H9 (cell line): Measurements from ENCODE around the gene SEC23A. TPM values are rescaled to one million over a fixed set of nuclear protein-coding genes. Genes with fewer than 3 reads are reported as not detected.

Experiments used
- DNase-seq: peaks from one replicate; pipeline ENCODE4 v3.0.0-alpha.2; 2017
- H2AFZ ChIP-seq: one replicate; pipeline ENCODE4 v1.6.1; 2013; ENCODE audit warnings: mild to moderate bottlenecking, low read length, control low read depth, moderate library complexity
- H2AK5ac ChIP-seq: 2 replicates; pipeline ENCODE4 v1.6.1; 2013; ENCODE audit warnings: low read length, control low read depth, mixed read lengths; ENCODE audit not compliant: insufficient read length
- H2BK120ac ChIP-seq: one replicate; pipeline ENCODE4 v1.6.1; 2013; ENCODE audit warnings: low read depth, mild to moderate bottlenecking, low read length, control low read depth, inconsistent platforms; ENCODE audit not compliant: poor library complexity, severe bottlenecking
- H2BK12ac ChIP-seq: 2 replicates; pipeline ENCODE4 v1.6.1; 2013; ENCODE audit warnings: low read length, control low read depth, mixed read lengths, low read depth; ENCODE audit not compliant: insufficient read length
- H2BK15ac ChIP-seq: 2 replicates; pipeline ENCODE4 v1.6.1; 2013; ENCODE audit warnings: low read depth, low read length, control low read depth
- H2BK20ac ChIP-seq: one replicate; pipeline ENCODE4 v1.6.1; 2013; ENCODE audit warnings: low read depth, mild to moderate bottlenecking, low read length, control low read depth, inconsistent platforms; ENCODE audit not compliant: poor library complexity, severe bottlenecking
- H2BK5ac ChIP-seq: 2 replicates; pipeline ENCODE4 v1.6.1; 2013; ENCODE audit warnings: low read length, control low read depth, mixed read lengths; ENCODE audit not compliant: insufficient read length
- H3K14ac ChIP-seq: 2 replicates; pipeline ENCODE4 v1.6.1; 2013; ENCODE audit warnings: low read length, control low read depth; ENCODE audit not compliant: insufficient read depth
- H3K18ac ChIP-seq: 2 replicates; pipeline ENCODE4 v1.6.1; 2013; ENCODE audit warnings: low read depth, mild to moderate bottlenecking, mixed read lengths, low read length, control low read depth; ENCODE audit not compliant: insufficient read length
- H3K23ac ChIP-seq: 2 replicates; pipeline ENCODE4 v1.6.1; 2013; ENCODE audit warnings: low read length, control low read depth, mixed read lengths, low read depth; ENCODE audit not compliant: insufficient read length
- H3K23me2 ChIP-seq: 2 replicates; pipeline ENCODE4 v1.6.1; 2013; ENCODE audit warnings: low read depth, mild to moderate bottlenecking, mixed read lengths, low read length, control low read depth; ENCODE audit not compliant: insufficient read length, poor library complexity, severe bottlenecking
- H3K27ac ChIP-seq: 2 replicates; pipeline ENCODE4 v1.5.1; 2013; ENCODE audit warnings: low read length, control low read depth, mixed read lengths, low read depth; ENCODE audit not compliant: insufficient read length
- H3K27me3 ChIP-seq: 2 replicates; pipeline ENCODE4 v1.6.1; 2013; ENCODE audit warnings: low read length, control low read depth, inconsistent platforms; ENCODE audit not compliant: insufficient read depth
- H3K4ac ChIP-seq: 2 replicates; pipeline ENCODE4 v1.6.1; 2013; ENCODE audit warnings: low read depth, mild to moderate bottlenecking, control low read depth, inconsistent platforms, low read length, moderate library complexity
- H3K4me1 ChIP-seq: 2 replicates; pipeline ENCODE4 v1.6.1; 2013; ENCODE audit warnings: low read length, control low read depth, inconsistent platforms; ENCODE audit not compliant: insufficient read depth
- H3K4me2 ChIP-seq: 2 replicates; pipeline ENCODE4 v1.6.1; 2013; ENCODE audit warnings: low read length, control low read depth, mixed read lengths; ENCODE audit not compliant: insufficient read length, insufficient read depth
- H3K56ac ChIP-seq: 2 replicates; pipeline ENCODE4 v1.6.1; 2013; ENCODE audit warnings: low read depth, mild to moderate bottlenecking, mixed read lengths, low read length, control low read depth; ENCODE audit not compliant: insufficient read length
- H3K79me1 ChIP-seq: 2 replicates; pipeline ENCODE4 v1.6.1; 2013; ENCODE audit warnings: low read depth, mild to moderate bottlenecking, moderate library complexity, low read length, control low read depth, inconsistent platforms; ENCODE audit not compliant: insufficient read depth, poor library complexity, severe bottlenecking
- H3K79me2 ChIP-seq: 2 replicates; pipeline ENCODE4 v1.6.1; 2013; ENCODE audit warnings: low read length, control low read depth, inconsistent platforms; ENCODE audit not compliant: insufficient read depth
- H3K9ac ChIP-seq: 2 replicates; pipeline ENCODE4 v1.6.1; 2013; ENCODE audit warnings: low read length, control low read depth, mixed read lengths; ENCODE audit not compliant: insufficient read length; ENCODE audit errors: extremely low read depth
- H3K9me3 ChIP-seq: one replicate; pipeline ENCODE4 v1.6.1; 2013; ENCODE audit warnings: low read depth, low read length, inconsistent platforms; ENCODE audit not compliant: control insufficient read depth
- H3T11ph ChIP-seq: one replicate; pipeline ENCODE4 v1.6.1; 2013; ENCODE audit warnings: mild to moderate bottlenecking, low read length, control low read depth, inconsistent platforms
- H4K20me1 ChIP-seq: one replicate; pipeline ENCODE4 v1.6.1; 2013; ENCODE audit not compliant: control insufficient read depth, insufficient read length, insufficient read depth
- H4K5ac ChIP-seq: 2 replicates; pipeline ENCODE4 v1.6.1; 2013; ENCODE audit warnings: low read depth, mild to moderate bottlenecking, mixed read lengths, low read length, control low read depth; ENCODE audit not compliant: insufficient read length
- H4K8ac ChIP-seq: replicated peaks from 2 replicates; pipeline ENCODE4 v1.6.1; 2013; ENCODE audit warnings: low read length, control low read depth, mixed read lengths, low read depth; ENCODE audit not compliant: insufficient read length
- H4K91ac ChIP-seq: 2 replicates; pipeline ENCODE4 v1.6.1; 2013; ENCODE audit warnings: low read depth, mild to moderate bottlenecking, moderate library complexity, mixed read lengths, low read length, control low read depth; ENCODE audit not compliant: insufficient read length
- H3K27ac Mint-ChIP-seq, 3 experiments: 2 replicates in 2 of 3; 3 replicates in 1 of 3; pipeline ENCODE4 v1.8.0; 2020 to 2021; ENCODE audit warnings: mixed read lengths in 3 of 3, mild to moderate bottlenecking in 1 of 3, moderate library complexity in 1 of 3
- H3K27me3 Mint-ChIP-seq: 2 replicates; pipeline ENCODE4 v1.8.0; 2021; ENCODE audit warnings: low read depth, mild to moderate bottlenecking, moderate library complexity, mixed read lengths
- H3K36me3 Mint-ChIP-seq, 3 experiments: 2 replicates in 2 of 3; 3 replicates in 1 of 3; pipeline ENCODE4 v1.8.0; 2020 to 2021; ENCODE audit warnings: low read depth in 3 of 3, mixed read lengths in 3 of 3; ENCODE audit not compliant: insufficient read depth in 1 of 3
- H3K4me1 Mint-ChIP-seq, 2 experiments: 2 replicates each; pipeline ENCODE4 v1.8.0; 2020; ENCODE audit warnings: mixed read lengths in 2 of 2
- H3K4me3 Mint-ChIP-seq, 2 experiments: 2 replicates in 1 of 2; 3 replicates in 1 of 2; pipeline ENCODE4 v1.8.0; 2020 to 2021; ENCODE audit warnings: mild to moderate bottlenecking in 2 of 2, mixed read lengths in 2 of 2, moderate library complexity in 1 of 2
- H3K9me3 Mint-ChIP-seq, 2 experiments: 2 replicates in 1 of 2; 3 replicates in 1 of 2; pipeline ENCODE4 v1.8.0; 2020; ENCODE audit warnings: mild to moderate bottlenecking in 2 of 2, mixed read lengths in 2 of 2, moderate library complexity in 1 of 2
- total RNA-seq: library from RNA; stranded (reverse); gene quantifications from 2 replicates; pipeline ENCODE4 v1.2.1, GENCODE V29; 2021
- TF ChIP-seq, protein P1 (sequence below): fragments of 200-600 bp; sonication (generic); conservative IDR thresholded peaks from 3 replicates; pipeline ENCODE4 v1.8.0; 2021; ENCODE audit warnings: antibody characterized with exemption, mild to moderate bottlenecking

Gene SEC23A
- total RNA-seq, 1 experiment from 2014 or later = 55.3 TPM

DNA sequence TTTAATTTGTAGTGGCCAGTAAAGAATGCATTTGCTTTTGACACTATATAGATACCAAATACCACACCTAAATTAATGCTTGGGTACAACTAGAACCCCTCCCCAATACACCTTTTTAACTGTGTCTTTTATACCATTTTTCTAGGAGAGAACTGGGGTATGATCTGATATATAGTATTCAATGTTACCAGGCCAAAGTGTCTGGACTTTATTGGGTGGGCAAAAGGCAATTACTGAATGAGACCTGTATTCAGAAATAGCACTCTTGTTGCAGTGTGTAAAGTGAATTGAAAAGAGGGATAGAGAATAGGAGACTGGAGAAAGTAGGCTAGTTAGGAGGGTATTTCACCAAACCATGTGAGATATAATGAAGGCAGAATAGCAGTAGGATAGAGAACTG lies 74.4 kb downstream of the SEC23A start:
- no peaks in the 10 kb centered on the region for H3K79me2 ChIP-seq
- H3K9me3 ChIP-seq = no peaks in the 10 kb centered on the region
- no peak overlapping the region for H2AFZ ChIP-seq
- Mint-ChIP-seq H3K36me3 (peaks cover 10 to 31% (median 24%) of the 10 kb centered on the region in 3 experiments; a peak in 6 of 7 replicates), H3K27ac (no peak overlapping the region), H3K4me1 (no peaks in the 10 kb centered on the region), H3K27me3 (no peaks in the 10 kb centered on the region), H3K4me3 (no peak overlapping the region), H3K9me3 (no peaks in the 10 kb centered on the region)
- no peak overlapping the region for H2BK5ac ChIP-seq
- H3K27ac ChIP-seq = no peak overlapping the region
- H3K4me2 ChIP-seq = no peak overlapping the region
- no peak for DNase-seq
- H3K18ac ChIP-seq = no peak overlapping the region
- no peak overlapping the region for H4K5ac ChIP-seq
- no peak overlapping the region for H3K4ac ChIP-seq
- no peak overlapping the region for H2BK15ac ChIP-seq
- H3K9ac ChIP-seq = no peak overlapping the region
- no peaks in the 10 kb centered on the region for H3K79me1 ChIP-seq
- TF ChIP-seq, protein P1, sequence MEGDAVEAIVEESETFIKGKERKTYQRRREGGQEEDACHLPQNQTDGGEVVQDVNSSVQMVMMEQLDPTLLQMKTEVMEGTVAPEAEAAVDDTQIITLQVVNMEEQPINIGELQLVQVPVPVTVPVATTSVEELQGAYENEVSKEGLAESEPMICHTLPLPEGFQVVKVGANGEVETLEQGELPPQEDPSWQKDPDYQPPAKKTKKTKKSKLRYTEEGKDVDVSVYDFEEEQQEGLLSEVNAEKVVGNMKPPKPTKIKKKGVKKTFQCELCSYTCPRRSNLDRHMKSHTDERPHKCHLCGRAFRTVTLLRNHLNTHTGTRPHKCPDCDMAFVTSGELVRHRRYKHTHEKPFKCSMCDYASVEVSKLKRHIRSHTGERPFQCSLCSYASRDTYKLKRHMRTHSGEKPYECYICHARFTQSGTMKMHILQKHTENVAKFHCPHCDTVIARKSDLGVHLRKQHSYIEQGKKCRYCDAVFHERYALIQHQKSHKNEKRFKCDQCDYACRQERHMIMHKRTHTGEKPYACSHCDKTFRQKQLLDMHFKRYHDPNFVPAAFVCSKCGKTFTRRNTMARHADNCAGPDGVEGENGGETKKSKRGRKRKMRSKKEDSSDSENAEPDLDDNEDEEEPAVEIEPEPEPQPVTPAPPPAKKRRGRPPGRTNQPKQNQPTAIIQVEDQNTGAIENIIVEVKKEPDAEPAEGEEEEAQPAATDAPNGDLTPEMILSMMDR = no peak
- H2BK20ac ChIP-seq = no peak overlapping the region
- no peak overlapping the region for H2BK12ac ChIP-seq
- no peak overlapping the region for H3T11ph ChIP-seq
- no peaks in the 10 kb centered on the region for H4K20me1 ChIP-seq
- no peaks in the 10 kb centered on the region for H3K4me1 ChIP-seq
- H2AK5ac ChIP-seq = no peak overlapping the region
- no peak overlapping the region for H4K91ac ChIP-seq
- no peak overlapping the region for H3K14ac ChIP-seq
- no peak overlapping the region for H2BK120ac ChIP-seq
- H3K27me3 ChIP-seq = no peaks in the 10 kb centered on the region
- H4K8ac ChIP-seq = no peak overlapping the region
- H3K23me2 ChIP-seq = no peaks in the 10 kb centered on the region
- no peak overlapping the region for H3K23ac ChIP-seq
- no peak overlapping the region for H3K56ac ChIP-seq
